Cardiac septum (tissue), 1 donor: ENCODE data around the gene CFD. TPM values are rescaled to one million over a fixed set of nuclear protein-coding genes. Genes with fewer than 3 reads are reported as not detected.
"Not testable (repeated sequence)": the region's sequence is repeated elsewhere in the genome, so short reads cannot be mapped to it uniquely, and the experiment has no call there.

Experiments
- DNase-seq: peaks from one replicate; pipeline ENCODE4 v3.0.0-alpha.2; 2020; ENCODE audit warnings: low spot score
- intact Hi-C: fragments of 100-400 bp; cut with DNase I; formaldehyde crosslinking; loops from one replicate; pipeline ENCODE4 v1.14.0; 2022
- total RNA-seq: library from RNA; stranded (reverse); fragmentation: NEBNext Ultra II Directional; extraction: Animal tissue kit (Norgen Biotek cat#: 25700); gene quantifications from one replicate; pipeline ENCODE4 v1.2.1, GENCODE V29; 2021
- donor health status: DM: no; HTN: no; CAD: no.

Gene CFD
- total RNA-seq, 1 donor from 2014 or later = 31.0 TPM

- DNase-seq = no peak
- intact Hi-C loops = no loop called here
Measured at GRCh38 chr19:823565-824121, 35.8 kb upstream of the CFD start.

- DNase-seq = no peak
- intact Hi-C loops = no loop called here
Measured at GRCh38 chr19:824885-825284, 34.6 kb upstream of the CFD start.

GRCh38 chr19:825897-826644, 33.4 kb upstream of the CFD start:
- no peak for DNase-seq
- intact Hi-C loops = no loop called here

- DNase-seq = no peak
- intact Hi-C loops = no loop called here
Measured at GRCh38 chr19:827314-827709, 32.2 kb upstream of the CFD start.

GRCh38 chr19:827710-828321, 31.6 kb upstream of the CFD start, which contains the start of gene AZU1:
Gene AZU1, plus strand, starts transcription at chr19:827837. Its CDS starts 10 bp downstream, at chr19:827847.
- DNase-seq = no peak
- intact Hi-C loops = no loop called here

GRCh38 chr19:829129-829758, 30.2 kb upstream of the CFD start:
- no peak for DNase-seq
- intact Hi-C loops = no loop called here

- intact Hi-C loops = no loop called here
- no peak for DNase-seq
Measured at GRCh38 chr19:831407-832369, 27.8 kb upstream of the CFD start.

- no peak for DNase-seq
- intact Hi-C loops = no loop called here
Measured at GRCh38 chr19:834216-834615, 25.2 kb upstream of the CFD start.

- intact Hi-C loops = no loop called here
Measured at GRCh38 chr19:835210-835810, 24.2 kb upstream of the CFD start.

GRCh38 chr19:840519-841206, 18.8 kb upstream of the CFD start, which contains the start of gene PRTN3:
Gene PRTN3, plus strand, starts transcription at chr19:840999. Its CDS starts 10 bp downstream, at chr19:841009.
- intact Hi-C loops = no loop called here
- DNase-seq = no peak

More at GRCh38 chr19:835210-835810, 24.2 kb upstream of the CFD start:
- no peak for DNase-seq

GRCh38 chr19:842802-843179, 16.7 kb upstream of the CFD start:
- DNase-seq, intact Hi-C loops: not testable (repeated sequence)

GRCh38 chr19:843180-843835, 16.2 kb upstream of the CFD start:
- DNase-seq = no peak
- intact Hi-C loops = no loop called here

GRCh38 chr19:843836-844545, 15.5 kb upstream of the CFD start:
- no peak for DNase-seq
- intact Hi-C loops = no loop called here

- intact Hi-C loops = no loop called here
Measured at GRCh38 chr19:844546-844971, 14.9 kb upstream of the CFD start.

GRCh38 chr19:845707-846521, 13.6 kb upstream of the CFD start:
- DNase-seq = no peak
- intact Hi-C loops = no loop called here

More at GRCh38 chr19:844546-844971, 14.9 kb upstream of the CFD start:
- DNase-seq = no peak

- intact Hi-C loops = no loop called here
- no peak for DNase-seq
Measured at GRCh38 chr19:848386-848921, 11.0 kb upstream of the CFD start.
